Cardiac fibroblast (primary cell): ENCODE data around the gene ANKRD27.

Source experiments
- DNase-seq, 2 donors: peaks; one replicate each; pipeline versions ENCODE4 v3.0.0 to v3.0.0-alpha.2; 2010; ENCODE audit warnings: low read depth in 2 of 2
- H3K4me3 ChIP-seq, 2 donors: replicated peaks in 1 of 2; 1 replicate in 1 of 2; 2 replicates in 1 of 2; pipeline ENCODE4 v1.5.1; 2011; ENCODE audit warnings: low read depth in 2 of 2, low read length in 2 of 2, mild to moderate bottlenecking in 2 of 2, moderate library complexity in 1 of 2
- TF ChIP-seq, protein P1 (sequence below): IDR thresholded peaks from one replicate; pipeline ENCODE4 v1.5.1; 2011; ENCODE audit warnings: low read depth, mild to moderate bottlenecking, low read length, inconsistent platforms

The ANKRD27 gene

DNA sequence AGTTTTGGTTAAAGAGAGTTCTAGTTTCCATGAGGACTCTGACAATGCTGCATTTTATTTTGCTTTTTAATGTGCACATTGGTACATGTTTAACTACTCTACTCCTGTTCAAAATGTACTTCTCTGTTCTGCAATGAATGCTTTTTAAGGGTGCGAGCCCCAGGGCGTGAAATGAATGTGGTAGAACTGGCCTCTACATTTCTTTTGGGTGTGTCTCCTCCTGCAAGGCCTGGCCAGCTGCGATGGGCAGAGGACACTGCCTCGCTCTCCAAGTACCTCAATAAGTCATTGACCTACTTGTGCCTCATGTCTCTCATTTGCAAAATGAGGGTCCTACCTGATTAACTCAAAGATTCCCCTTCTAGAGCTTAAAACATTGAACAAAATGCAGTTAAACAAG lies 7.3 kb upstream of the ANKRD27 start:
- TF ChIP-seq, protein P1, sequence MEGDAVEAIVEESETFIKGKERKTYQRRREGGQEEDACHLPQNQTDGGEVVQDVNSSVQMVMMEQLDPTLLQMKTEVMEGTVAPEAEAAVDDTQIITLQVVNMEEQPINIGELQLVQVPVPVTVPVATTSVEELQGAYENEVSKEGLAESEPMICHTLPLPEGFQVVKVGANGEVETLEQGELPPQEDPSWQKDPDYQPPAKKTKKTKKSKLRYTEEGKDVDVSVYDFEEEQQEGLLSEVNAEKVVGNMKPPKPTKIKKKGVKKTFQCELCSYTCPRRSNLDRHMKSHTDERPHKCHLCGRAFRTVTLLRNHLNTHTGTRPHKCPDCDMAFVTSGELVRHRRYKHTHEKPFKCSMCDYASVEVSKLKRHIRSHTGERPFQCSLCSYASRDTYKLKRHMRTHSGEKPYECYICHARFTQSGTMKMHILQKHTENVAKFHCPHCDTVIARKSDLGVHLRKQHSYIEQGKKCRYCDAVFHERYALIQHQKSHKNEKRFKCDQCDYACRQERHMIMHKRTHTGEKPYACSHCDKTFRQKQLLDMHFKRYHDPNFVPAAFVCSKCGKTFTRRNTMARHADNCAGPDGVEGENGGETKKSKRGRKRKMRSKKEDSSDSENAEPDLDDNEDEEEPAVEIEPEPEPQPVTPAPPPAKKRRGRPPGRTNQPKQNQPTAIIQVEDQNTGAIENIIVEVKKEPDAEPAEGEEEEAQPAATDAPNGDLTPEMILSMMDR: no peak
- H3K4me3 ChIP-seq: no peak overlapping the region
- no peak for DNase-seq

- no peak overlapping the region for H3K4me3 ChIP-seq
- no peak for DNase-seq
- TF ChIP-seq, protein P1: no peak
These were observed 6.0 kb upstream of the ANKRD27 start for GRCh38 chr19:32680986-32681385.

- TF ChIP-seq, protein P1: no peak
- no peak overlapping the region for H3K4me3 ChIP-seq
- DNase-seq: peak in 1 of 2 donors; percentile 25
These were observed 2.7 kb upstream of the ANKRD27 start for GRCh38 chr19:32677657-32678056.

- no peak overlapping the region for H3K4me3 ChIP-seq
- no peak for DNase-seq
- TF ChIP-seq, protein P1: no peak
These were observed 1.9 kb upstream of the ANKRD27 start for GRCh38 chr19:32676895-32677359.

- no peak for DNase-seq
- peak overlapping the region in 1 of 2 donors; percentile 73 for H3K4me3 ChIP-seq
These were observed 1.4 kb upstream of the ANKRD27 start for GRCh38 chr19:32676186-32676894.

GRCh38 chr19:32675720-32676185 lies 773 bp upstream of the ANKRD27 start, which contains the start of gene RGS9BP:
Gene RGS9BP (plus strand): TSS chr19:32675848. CDS start chr19:32676264, 416 bp downstream.
- peak within 1 kb of the TSS; percentile 73 to 87 for H3K4me3 ChIP-seq
- peak; percentile 68 to 80 for DNase-seq
- TF ChIP-seq, protein P1: no peak

More at GRCh38 chr19:32676186-32676894, 1.4 kb upstream of the ANKRD27 start:
- TF ChIP-seq, protein P1: no peak
